NAMALWA (cell line): Measurements from ENCODE around the gene MAFB.
"Not testable (repeated sequence)": the region's sequence is repeated elsewhere in the genome, so short reads cannot be mapped to it uniquely, and the experiment has no call there.

Source experiments
- DNase-seq: peaks from one replicate; pipeline ENCODE4 v3.0.0-alpha.2; 2015; ENCODE audit warnings: low spot score

MAFB gene

GRCh38 chr20:40689100-40689942, at the start of gene MAFB:
Gene MAFB, minus strand, starts transcription at chr20:40689236. Its CDS starts 386 bp downstream, at chr20:40688850.
- no peak for DNase-seq

GRCh38 chr20:40736468-40736867, 47.4 kb upstream of the MAFB start:
- DNase-seq: not testable (repeated sequence)

GRCh38 chr20:40728996-40729395, 40.0 kb upstream of the MAFB start:
- no peak for DNase-seq

GRCh38 chr20:40728470-40728869, 39.4 kb upstream of the MAFB start:
- DNase-seq: peak; percentile 52

GRCh38 chr20:40727960-40728359, 38.9 kb upstream of the MAFB start:
- no peak for DNase-seq

DNA sequence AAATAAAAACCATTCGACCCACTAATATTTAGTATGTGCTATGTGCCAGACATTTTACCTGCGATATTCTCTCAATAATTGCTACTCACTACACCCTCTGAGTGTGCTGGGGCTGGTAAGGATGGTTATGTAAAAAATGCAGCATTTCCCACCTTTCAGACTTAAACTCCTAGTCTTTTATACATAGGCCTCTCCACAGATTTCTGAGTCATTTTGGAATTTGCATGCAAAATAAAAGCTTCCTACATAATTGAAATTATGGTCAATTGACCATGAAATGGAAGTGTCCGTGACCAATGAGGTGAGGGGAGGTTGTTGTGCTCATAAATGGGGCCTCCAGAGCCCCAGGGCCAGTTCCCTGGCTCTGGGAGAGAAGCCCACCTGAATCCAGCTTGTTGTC, 37.7 kb upstream of the MAFB start:
- no peak for DNase-seq

GRCh38 chr20:40724566-40724965, 35.5 kb upstream of the MAFB start:
- no peak for DNase-seq

DNA sequence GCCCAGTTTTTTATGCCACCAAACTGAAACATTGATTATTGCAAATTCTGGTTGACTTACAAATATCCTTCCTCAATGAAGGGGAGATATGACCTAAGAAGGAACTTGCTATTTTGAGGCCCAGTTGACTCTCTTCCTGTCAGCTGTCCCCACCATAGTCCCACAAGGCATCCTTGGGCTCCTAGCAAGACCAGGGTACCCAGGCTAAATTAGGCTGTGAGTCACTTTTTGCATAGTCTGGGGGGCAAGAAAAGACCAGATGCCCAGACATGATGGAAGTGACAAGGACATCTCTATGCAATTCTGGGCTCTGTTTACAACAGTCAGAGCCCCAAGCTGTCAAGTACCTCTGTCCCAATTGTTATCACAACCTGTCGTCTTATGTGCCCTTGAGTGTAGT, 31.8 kb upstream of the MAFB start:
- DNase-seq: no peak

DNA sequence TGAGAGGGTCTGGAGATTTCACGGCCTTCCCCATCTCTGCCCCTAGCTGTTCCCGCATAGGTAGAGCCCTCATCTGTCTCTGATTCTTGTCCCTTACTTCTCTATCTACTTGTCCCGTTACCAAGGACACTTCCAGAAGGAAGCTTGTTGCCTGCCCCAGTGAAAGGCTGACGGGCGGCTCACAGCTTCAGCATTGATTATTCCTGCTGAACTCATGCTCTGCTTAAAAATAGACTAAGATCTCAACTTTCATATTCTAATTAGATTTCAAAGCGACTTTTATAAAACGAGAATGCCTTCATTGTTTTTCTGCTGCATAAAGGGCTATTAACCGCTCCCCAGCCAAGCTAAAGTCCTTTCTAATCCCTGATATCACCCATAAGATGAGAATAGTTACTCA, 31.1 kb upstream of the MAFB start:
- no peak for DNase-seq

DNA sequence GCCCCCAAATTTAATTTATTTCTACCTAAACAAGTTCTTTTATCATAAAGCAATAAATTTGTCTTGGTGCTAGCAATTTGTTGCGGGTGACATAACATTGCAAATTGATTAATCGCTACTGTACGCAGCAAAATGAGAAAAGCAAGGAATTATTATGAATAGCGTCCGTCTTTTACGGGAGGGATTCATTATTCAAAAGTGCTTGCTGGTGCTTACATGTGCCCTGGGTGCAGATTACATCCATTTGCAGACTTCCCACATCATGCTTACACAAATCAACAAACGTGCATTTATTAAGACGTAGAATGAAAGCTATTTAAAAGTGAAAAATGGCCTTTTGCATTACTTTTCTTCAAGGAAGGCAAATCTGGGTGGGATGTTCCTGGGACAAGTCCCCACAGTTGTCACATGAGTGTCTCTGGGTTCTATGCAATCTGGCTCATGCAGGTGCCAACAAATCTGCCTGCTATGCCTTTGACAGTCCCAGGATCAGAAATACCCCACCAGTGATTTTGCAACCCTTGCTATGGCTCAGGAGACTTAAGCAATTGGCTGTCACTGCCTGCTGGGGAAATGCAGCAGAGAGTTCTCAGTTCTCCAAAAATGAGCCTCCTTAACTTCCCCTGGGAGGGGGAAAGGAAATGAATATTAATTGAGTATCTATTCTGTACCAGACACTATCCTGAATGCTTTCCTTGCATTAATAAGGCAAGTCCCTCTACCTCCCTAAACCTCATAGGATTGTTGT, 30.1 kb upstream of the MAFB start:
- DNase-seq: no peak

DNA sequence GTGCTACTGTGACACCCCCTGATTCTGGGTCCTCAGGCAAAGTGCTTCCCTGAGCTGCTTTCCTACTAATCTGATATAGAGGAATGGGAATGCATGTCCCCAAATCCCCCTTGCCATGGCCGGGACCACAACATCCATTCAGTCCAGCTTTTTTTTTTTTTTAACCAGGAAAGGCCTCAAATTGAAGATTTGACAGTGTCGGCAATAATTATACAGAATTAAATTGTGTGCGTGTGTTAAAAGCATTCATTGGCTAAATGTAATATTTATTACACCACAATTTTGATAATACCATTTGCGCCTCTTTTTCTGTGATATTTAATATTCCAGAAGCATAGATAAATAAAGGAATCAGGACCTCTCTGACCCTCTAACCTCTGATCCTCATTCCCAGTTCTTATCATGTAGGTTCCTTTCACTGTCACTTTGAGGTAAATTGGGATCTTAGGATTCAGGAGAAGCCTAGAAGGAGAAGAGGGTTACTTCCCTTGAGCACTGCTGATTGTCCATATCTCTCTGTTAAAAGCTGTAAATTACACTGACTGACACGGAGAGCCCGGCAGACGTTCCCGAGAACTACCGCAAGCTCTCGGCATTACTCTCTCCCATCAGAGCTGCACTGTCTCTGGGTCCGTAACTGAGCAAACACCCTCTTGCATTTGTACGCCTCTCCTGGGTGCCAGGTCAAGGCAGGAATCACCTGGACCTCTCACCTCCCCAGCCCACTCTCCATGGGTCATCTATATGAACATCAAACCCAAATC, 29.4 kb upstream of the MAFB start:
- no peak for DNase-seq

DNA sequence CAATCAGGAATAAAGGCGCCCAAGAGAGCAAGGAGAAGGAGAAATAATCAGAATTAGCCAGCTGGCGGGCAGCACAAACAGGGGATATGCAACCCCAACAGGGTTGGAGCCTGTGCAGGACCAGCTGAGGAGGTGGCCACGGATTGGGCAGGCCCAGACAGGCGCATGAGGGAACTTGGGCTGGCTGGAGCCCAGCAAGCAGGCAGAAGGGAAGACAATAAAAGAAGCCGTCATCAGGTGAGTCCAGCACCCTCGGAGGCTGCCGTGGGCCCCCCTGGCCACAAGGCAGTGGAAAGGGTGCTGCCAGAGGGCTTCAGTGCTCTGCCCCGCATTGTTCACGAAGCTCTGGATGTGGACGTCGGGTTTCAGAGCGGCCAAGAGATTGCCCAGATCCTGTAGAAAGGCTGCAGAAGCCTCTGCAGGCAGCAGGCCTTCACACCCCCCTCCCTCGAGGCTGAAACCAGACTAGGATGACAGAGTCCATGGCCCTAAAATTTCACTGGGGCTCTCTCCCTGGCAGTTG, 28.4 kb upstream of the MAFB start:
- DNase-seq: no peak

DNA sequence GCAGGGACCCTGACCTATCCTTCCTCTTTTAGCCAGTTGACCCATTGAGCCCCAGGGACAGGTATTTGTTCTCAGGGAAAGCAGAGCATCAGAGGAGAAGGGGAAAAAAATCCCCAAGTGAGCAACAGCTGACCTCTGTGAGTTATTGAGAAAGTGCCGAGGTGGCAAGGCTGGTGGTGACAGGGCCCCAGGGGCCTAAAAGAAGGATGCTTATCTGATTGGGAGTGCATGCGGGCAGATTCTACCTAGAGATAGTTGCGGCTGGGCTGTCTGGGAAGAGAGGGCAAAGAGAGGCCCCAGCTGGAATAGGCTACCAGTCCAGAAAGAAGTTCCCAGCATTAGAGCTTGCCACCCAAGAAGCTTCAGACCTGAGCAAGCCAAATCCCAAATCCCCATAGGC, 26.5 kb upstream of the MAFB start:
- no peak for DNase-seq

- DNase-seq: no peak
Measured at GRCh38 chr20:40714916-40715315, 25.9 kb upstream of the MAFB start.

DNA sequence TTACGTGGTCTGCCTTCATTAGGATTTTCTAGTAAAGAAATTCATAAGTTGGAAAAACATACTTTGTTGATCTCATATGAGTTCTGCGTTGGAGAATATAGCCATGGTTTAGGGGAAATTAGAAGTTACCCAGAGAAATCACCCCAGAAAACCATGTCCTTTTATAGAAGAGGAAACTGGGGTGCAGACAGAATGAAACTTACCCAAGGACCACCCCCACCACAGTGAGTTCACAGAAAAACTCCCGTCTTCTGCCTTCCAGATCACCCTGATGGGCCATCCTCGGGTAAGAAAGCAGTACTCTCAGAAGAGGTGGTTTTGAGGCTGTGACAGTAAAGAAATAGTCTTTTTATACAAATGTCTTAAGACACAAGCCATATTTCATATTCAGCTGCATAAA, 25.1 kb upstream of the MAFB start:
- no peak for DNase-seq

DNA sequence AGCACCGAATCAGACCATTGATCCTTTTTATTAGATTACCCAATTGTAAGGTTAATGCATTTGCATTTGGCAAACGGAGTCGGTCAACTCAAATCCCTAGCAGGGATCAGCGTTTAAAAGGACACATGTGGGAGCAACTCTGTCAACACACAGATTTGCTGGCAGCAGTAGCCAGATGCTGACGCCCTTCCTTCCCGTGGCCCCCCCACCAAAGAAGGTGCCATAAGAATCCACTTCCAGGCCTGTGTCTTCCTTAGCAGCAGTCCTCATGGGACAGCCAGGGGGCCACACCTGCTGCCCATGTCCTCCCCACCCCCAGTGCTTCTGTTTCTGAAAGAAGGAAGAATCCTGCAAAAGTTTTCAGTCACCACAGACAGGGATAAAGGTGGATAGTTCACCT, 24.5 kb upstream of the MAFB start:
- no peak for DNase-seq

GRCh38 chr20:40711079-40711478, 22.0 kb upstream of the MAFB start:
- no peak for DNase-seq

GRCh38 chr20:40710603-40711002, 21.6 kb upstream of the MAFB start:
- no peak for DNase-seq

DNA sequence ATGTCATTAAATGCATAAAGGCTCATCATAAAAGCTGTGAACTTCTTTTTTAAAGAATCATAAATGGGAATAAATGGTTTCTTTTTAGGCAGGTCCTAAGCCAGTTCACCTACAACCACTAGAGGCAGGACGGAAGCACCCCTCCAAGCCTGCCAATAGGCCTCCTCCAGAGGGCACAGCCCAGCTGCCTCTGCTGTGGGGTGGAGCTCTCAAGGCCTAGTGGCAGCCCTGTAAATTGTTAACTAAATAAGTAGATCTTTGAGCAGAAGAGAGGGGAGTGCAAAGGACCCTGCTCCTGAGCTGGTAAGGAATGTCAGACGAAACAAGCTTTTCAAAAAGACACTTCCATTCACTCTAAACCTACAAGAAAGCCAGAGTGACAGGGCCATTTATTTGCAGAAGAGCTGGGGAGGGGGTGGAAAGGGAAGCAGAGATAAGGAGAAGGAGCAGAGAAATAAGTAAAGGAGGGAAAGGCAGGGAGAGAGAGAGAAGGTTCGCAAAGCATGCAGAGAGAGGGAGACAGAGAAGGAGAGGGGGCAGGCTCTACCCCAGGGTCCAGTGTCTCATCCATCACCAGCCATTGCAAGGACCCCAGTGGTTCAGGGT, 18.0 kb upstream of the MAFB start:
- peak; percentile 77 for DNase-seq

GRCh38 chr20:40705413-40705812, 16.4 kb upstream of the MAFB start:
- DNase-seq: no peak

GRCh38 chr20:40704828-40705227, 15.8 kb upstream of the MAFB start:
- no peak for DNase-seq

DNA sequence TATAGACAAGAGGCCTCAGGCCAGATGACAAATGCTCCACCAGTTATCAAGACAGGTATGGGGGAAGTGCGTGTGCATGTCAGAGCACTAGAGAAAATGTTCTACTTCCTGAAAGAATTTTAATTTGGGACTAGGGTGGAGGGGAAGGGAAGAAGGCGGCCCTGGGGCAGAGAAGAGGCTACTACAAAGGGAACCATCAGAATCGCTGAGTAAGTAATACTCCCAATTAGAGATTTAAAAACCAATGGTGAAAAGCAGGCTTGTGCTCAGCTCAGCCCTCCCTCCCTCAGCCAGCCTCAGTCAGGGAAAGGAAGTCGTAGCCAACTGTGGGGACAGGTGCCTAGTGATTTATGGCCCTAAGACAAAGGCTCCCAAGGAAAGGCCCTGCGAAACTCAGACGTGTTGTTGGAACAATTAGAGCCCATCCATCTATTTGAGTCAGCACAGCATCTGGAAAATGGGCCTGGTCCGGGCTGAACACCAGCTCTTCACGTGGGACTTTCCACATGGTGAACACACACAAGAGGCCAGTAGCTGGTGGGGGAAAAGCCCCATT, 15.0 kb upstream of the MAFB start:
- DNase-seq: no peak
